ENCODE data around the gene CCDC32. TPM values are rescaled to one million over a fixed set of nuclear protein-coding genes. Genes with fewer than 3 reads are reported as not detected.

The CCDC32 gene
- total and polyA plus RNA-seq, 2 of the 8 experiments (the other 6 are each of a cell fraction or from before 2014, with no cell fraction given), result 8.9 to 12.1 TPM

DNA sequence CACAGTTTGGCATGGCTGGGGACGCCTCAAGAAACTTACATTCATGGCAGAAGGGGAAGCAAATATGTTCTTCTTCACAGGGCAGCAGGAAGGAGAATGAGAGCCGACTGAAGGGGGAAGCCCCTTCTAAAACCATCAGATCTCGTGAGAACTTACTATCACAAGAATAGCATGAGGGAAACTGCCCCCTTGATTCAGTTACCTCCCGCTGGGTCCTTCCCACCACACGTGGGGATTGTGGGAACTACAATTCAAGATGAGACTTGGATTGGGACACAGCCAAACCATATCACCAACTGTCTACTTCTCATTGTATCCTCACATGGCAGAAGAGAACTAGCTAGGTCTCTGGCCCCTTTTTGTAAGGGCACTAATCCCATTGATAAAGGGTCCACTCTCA, 30.5 kb downstream of the CCDC32 start:
- ChIA-PET CTCF (ENCODE audit: partially characterized antibody) (interaction anchor here (0.8 kb wide), 1 partner anchor 32 kb away, joined by 3 read pairs; no protein-coding TSS in a partner anchor), POLR2A (ENCODE audit: partially characterized antibody) (interaction anchor here (0.9 to 1.8 kb wide), 2 partner anchors 30 to 35 kb away, joined by 4 to 5 read pairs; partner anchors contain the start of gene RPUSD2)
- Histone ChIP-seq H3K4me2 (ENCODE audit: insufficient read depth in 1 of 2, low read depth in 2 of 2, low read length in 2 of 2) (no peak overlapping the region), H3K18ac (ENCODE audit: extremely low read depth, low read length) (no peak overlapping the region), H3K23me2 (ENCODE audit: low read depth, low read length) (no peaks in the 10 kb centered on the region), H2AFZ (ENCODE audit: low read length) (no peak overlapping the region), H4K5ac (ENCODE audit: insufficient read length, low read depth, low read length) (no peak overlapping the region), H3K4me3 (ENCODE audit: extremely low read depth in 1 of 4, insufficient read depth in 2 of 4, low read depth in 3 of 4, low read length in 4 of 4) (no peak overlapping the region), H3K4ac (replicated peaks; ENCODE audit: insufficient read length, low read depth, low read length) (no peak overlapping the region), H3K56ac (replicated peaks; ENCODE audit: insufficient read length, low read depth, low read length) (no peak overlapping the region), H3K4me1 (replicated peaks in 1 of 4; ENCODE audit: control insufficient read depth in 3 of 4, insufficient read depth in 4 of 4, low read length in 3 of 4) (no peaks in the 10 kb centered on the region), H4K91ac (replicated peaks; ENCODE audit: insufficient read length, low read length) (no peak overlapping the region), H3K27ac (ENCODE audit: low read depth, low read length) (no peak overlapping the region), H2BK5ac (ENCODE audit: low read depth, low read length) (no peak overlapping the region), H2BK15ac (ENCODE audit: low read length) (no peak overlapping the region), H3K9me3 (ENCODE audit: insufficient read depth in 2 of 2, low read depth in 1 of 2, low read length in 1 of 2) (no peaks in the 10 kb centered on the region), H3K79me1 (ENCODE audit: low read depth, low read length) (no peaks in the 10 kb centered on the region; the same call in 1 of the 2 replicates), H4K20me1 (replicated peaks in 1 of 2; ENCODE audit: control insufficient read depth in 1 of 2, insufficient read depth in 2 of 2, low read length in 2 of 2) (no peaks in the 10 kb centered on the region), H3K14ac (ENCODE audit: insufficient read length) (no peak overlapping the region), H2BK120ac (replicated peaks; ENCODE audit: low read depth, low read length) (no peak overlapping the region), H3K9ac (replicated peaks in 1 of 4; ENCODE audit: extremely low read depth in 1 of 4, low read depth in 3 of 4, low read length in 3 of 4) (no peak overlapping the region), H2AK5ac (ENCODE audit: low read depth, low read length) (no peak overlapping the region), H3K23ac (ENCODE audit: insufficient read length) (no peak overlapping the region), H3K79me2 (ENCODE audit: control insufficient read depth in 1 of 2, insufficient read depth in 2 of 2, low read length in 2 of 2) (no peaks in the 10 kb centered on the region), H3K36me3 (ENCODE audit: control insufficient read depth in 2 of 4, insufficient read depth in 4 of 4, low read length in 3 of 4) (no peaks in the 10 kb centered on the region), H2BK20ac (ENCODE audit: low read length) (no peak overlapping the region), H3K27me3 (replicated peaks in 1 of 4; ENCODE audit: control insufficient read depth in 3 of 4, extremely low read depth in 1 of 4, insufficient read depth in 3 of 4, low read length in 3 of 4) (no peaks in the 10 kb centered on the region), H2BK12ac (ENCODE audit: low read depth, low read length) (no peak overlapping the region), H4K8ac (ENCODE audit: extremely low read depth, insufficient read depth, low read length) (no peak overlapping the region)
- 68% methylated on average over 5 of the region's 5 CpGs; no CpG with 5 or more reads in 1 of the 2 experiments for WGBS, 2 experiments (ENCODE audit: extremely low coverage in 1 of 2, insufficient coverage in 1 of 2, insufficient read length in 1 of 2, insufficient replicate concordance in 2 of 2, low coverage in 1 of 2, low lambda C conversion rate in 2 of 2, missing lambda C conversion rate in 1 of 2)
- DNase-seq (ENCODE audit: low read depth in 1 of 2, low spot score in 2 of 2), result no peak
- no peak for FAIRE-seq
- TF ChIP-seq CHD1 (IDR thresholded peaks at IDR 0.05; ENCODE audit: low read depth, low read length), result no peak
- no peak for TF ChIP-seq CBX8 (IDR thresholded peaks at IDR 0.05; ENCODE audit: borderline replicate concordance, low read depth, low read length)
- TF ChIP-seq SAP30 (IDR thresholded peaks at IDR 0.05; ENCODE audit: insufficient read depth, insufficient replicate concordance, low read length), result no peak
- no peak for TF ChIP-seq CTBP2 (IDR thresholded peaks at IDR 0.05; ENCODE audit: borderline replicate concordance, insufficient read depth, insufficient read length, low read length)
- TF ChIP-seq RBBP5 (IDR thresholded peaks at IDR 0.05; ENCODE audit: borderline replicate concordance, low read depth, low read length), result no peak
- TF ChIP-seq NRF1 (IDR thresholded peaks at IDR 0.05; ENCODE audit: low read depth, low read length), result no peak
- no peak for TF ChIP-seq CBX5 (IDR thresholded peaks at IDR 0.05; ENCODE audit: low read depth, low read length)
- TF ChIP-seq GABPA (IDR thresholded peaks at IDR 0.05; ENCODE audit: borderline replicate concordance, insufficient read depth, low read length), result no peak
- TF ChIP-seq TAF7 (optimal IDR thresholded peaks at IDR 0.05; ENCODE audit: borderline replicate concordance, low read depth, low read length), result no peak
- no peak for TF ChIP-seq KDM1A (IDR thresholded peaks at IDR 0.05; ENCODE audit: borderline replicate concordance, low read length)
- no peak for TF ChIP-seq SRF (IDR thresholded peaks at IDR 0.05; ENCODE audit: low read depth, low read length)
- TF ChIP-seq, protein P1, sequence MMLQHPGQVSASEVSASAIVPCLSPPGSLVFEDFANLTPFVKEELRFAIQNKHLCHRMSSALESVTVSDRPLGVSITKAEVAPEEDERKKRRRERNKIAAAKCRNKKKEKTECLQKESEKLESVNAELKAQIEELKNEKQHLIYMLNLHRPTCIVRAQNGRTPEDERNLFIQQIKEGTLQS (IDR thresholded peaks at IDR 0.05; ENCODE audit: insufficient read depth, low read depth, low read length), result no peak
- no peak for TF ChIP-seq TCF12 (IDR thresholded peaks at IDR 0.05; ENCODE audit: low read depth, low read length)
- no peak for TF ChIP-seq BCL11A (IDR thresholded peaks at IDR 0.05; ENCODE audit: low read depth in 2 of 2, low read length in 2 of 2)
